Astrocyte (in vitro differentiated cells and primary cell): ENCODE measurements around the gene CNDP2. TPM values are rescaled to one million over a fixed set of nuclear protein-coding genes. Genes with fewer than 3 reads are reported as not detected.

Experiments
- DNase-seq: peaks from one replicate; pipeline ENCODE4 v3.0.0-alpha.2; 2010; ENCODE audit warnings: low read depth
- FAIRE-seq: peaks from 2 replicates; lab custom pipeline; 2011; peaks lifted over from hg19 to GRCh38; lab: Jason Lieb, UNC
- H2AFZ ChIP-seq: 2 replicates; pipeline ENCODE4 v1.6.0; 2012; ENCODE audit warnings: low read depth, low read length, inconsistent platforms
- H3K27ac ChIP-seq: 2 replicates; pipeline ENCODE4 v1.5.1; 2011; ENCODE audit warnings: low read depth, low read length, inconsistent platforms
- H3K27me3 ChIP-seq: 2 replicates; pipeline ENCODE4 v1.6.0; 2011; ENCODE audit warnings: low read length, inconsistent platforms; ENCODE audit not compliant: insufficient read depth
- H3K36me3 ChIP-seq: 2 replicates; pipeline ENCODE4 v1.5.1; 2011; ENCODE audit warnings: low read length, inconsistent platforms; ENCODE audit not compliant: insufficient read depth
- H3K4me1 ChIP-seq: 2 replicates; pipeline ENCODE4 v1.5.1; 2011; ENCODE audit warnings: low read length, inconsistent platforms; ENCODE audit not compliant: insufficient read depth
- H3K4me2 ChIP-seq: 2 replicates; pipeline ENCODE4 v1.6.0; 2012; ENCODE audit warnings: low read length, inconsistent platforms
- H3K4me3 ChIP-seq: 2 replicates; pipeline ENCODE4 v1.5.1; 2011; ENCODE audit warnings: low read depth, mild to moderate bottlenecking, low read length, inconsistent platforms; ENCODE audit not compliant: insufficient read depth
- H3K79me2 ChIP-seq: 2 replicates; pipeline ENCODE4 v1.6.0; 2012; ENCODE audit warnings: mild to moderate bottlenecking, low read length, inconsistent platforms; ENCODE audit not compliant: insufficient read depth
- H3K9ac ChIP-seq: 2 replicates; pipeline ENCODE4 v1.6.0; 2012; ENCODE audit warnings: mild to moderate bottlenecking, low read length, inconsistent platforms
- H3K9me3 ChIP-seq: 2 replicates; pipeline ENCODE4 v1.5.1; 2012; ENCODE audit warnings: low read depth, mild to moderate bottlenecking, low read length, inconsistent platforms; ENCODE audit not compliant: insufficient read depth
- H4K20me1 ChIP-seq: 2 replicates; pipeline ENCODE4 v1.6.0; 2012; ENCODE audit warnings: low read length, inconsistent platforms; ENCODE audit not compliant: insufficient read depth
- H3K27ac Mint-ChIP-seq: one replicate; pipeline ENCODE4 v1.8.0; 2021; ENCODE audit warnings: mild to moderate bottlenecking, mixed read lengths; ENCODE audit not compliant: unreplicated experiment
- H3K27me3 Mint-ChIP-seq: one replicate; pipeline ENCODE4 v1.8.0; 2021; ENCODE audit warnings: low read depth, mixed read lengths; ENCODE audit not compliant: unreplicated experiment
- H3K36me3 Mint-ChIP-seq: one replicate; pipeline ENCODE4 v1.8.0; 2021; ENCODE audit warnings: low read depth, mixed read lengths; ENCODE audit not compliant: unreplicated experiment
- H3K4me1 Mint-ChIP-seq: one replicate; pipeline ENCODE4 v1.8.0; 2021; ENCODE audit warnings: low read depth, mixed read lengths; ENCODE audit not compliant: unreplicated experiment
- H3K4me3 Mint-ChIP-seq: one replicate; pipeline ENCODE4 v1.8.0; 2021; ENCODE audit warnings: mild to moderate bottlenecking, moderate library complexity, mixed read lengths; ENCODE audit not compliant: unreplicated experiment
- H3K9me3 Mint-ChIP-seq: one replicate; pipeline ENCODE4 v1.8.0; 2021; ENCODE audit warnings: mild to moderate bottlenecking, mixed read lengths; ENCODE audit not compliant: unreplicated experiment
- CTCF ChIP-seq: IDR thresholded peaks from 2 replicates; pipeline ENCODE4 v1.5.1; 2011; ENCODE audit warnings: low read depth, mild to moderate bottlenecking, inconsistent platforms, low read length, moderate library complexity; ENCODE audit not compliant: insufficient read depth
- EZH2 ChIP-seq: IDR thresholded peaks from 2 replicates; pipeline ENCODE4 v1.6.1; 2012; ENCODE audit warnings: mild to moderate bottlenecking, low read length, inconsistent platforms; ENCODE audit not compliant: insufficient read depth
- total RNA-seq: library from RNA; stranded (reverse); gene quantifications from 2 replicates; pipeline ENCODE4 v1.2.1, GENCODE V29; 2021

Gene CNDP2
- total RNA-seq, 1 donor from 2014 or later: 149 TPM

GRCh38 chr18:74571895-74572680 is 75.9 kb downstream of the CNDP2 start:
- Mint-ChIP-seq H3K27ac (no peak overlapping the region), H3K27me3 (peaks cover 18% of the 10 kb centered on the region)

GRCh38 chr18:74573053-74573452 is 76.9 kb downstream of the CNDP2 start:
- Histone ChIP-seq H3K27me3 (no peaks in the 10 kb centered on the region), H3K79me2 (no peaks in the 10 kb centered on the region), H3K4me2 (no peak overlapping the region), H4K20me1 (no peaks in the 10 kb centered on the region), H3K9me3 (no peaks in the 10 kb centered on the region), H2AFZ (no peak overlapping the region), H3K4me1 (no peaks in the 10 kb centered on the region), H3K36me3 (no peaks in the 10 kb centered on the region), H3K4me3 (no peak overlapping the region), H3K9ac (no peak overlapping the region), H3K27ac (no peak overlapping the region)
- no peaks in the 10 kb centered on the region for H3K36me3 Mint-ChIP-seq
- FAIRE-seq: no peak
- H3K27ac Mint-ChIP-seq: no peak overlapping the region
- no peak for TF ChIP-seq EZH2
- TF ChIP-seq CTCF: no peak
- H3K9me3 Mint-ChIP-seq: peaks cover 11% of the 10 kb centered on the region
- H3K4me1 Mint-ChIP-seq: peaks cover 2% of the 10 kb centered on the region
- H3K27me3 Mint-ChIP-seq: peaks cover 14% of the 10 kb centered on the region
- no peak for DNase-seq
- H3K4me3 Mint-ChIP-seq: no peak overlapping the region

More at GRCh38 chr18:74571895-74572680, 75.9 kb downstream of the CNDP2 start:
- Histone ChIP-seq H3K4me2 (no peak overlapping the region), H3K9me3 (no peaks in the 10 kb centered on the region), H3K79me2 (no peaks in the 10 kb centered on the region), H4K20me1 (no peaks in the 10 kb centered on the region), H3K9ac (no peak overlapping the region), H3K4me1 (no peaks in the 10 kb centered on the region), H3K36me3 (no peaks in the 10 kb centered on the region), H2AFZ (no peak overlapping the region), H3K27ac (no peak overlapping the region), H3K27me3 (no peaks in the 10 kb centered on the region), H3K4me3 (no peak overlapping the region)
- no peaks in the 10 kb centered on the region for H3K4me1 Mint-ChIP-seq
- no peak for TF ChIP-seq EZH2
- no peak for TF ChIP-seq CTCF
- H3K4me3 Mint-ChIP-seq: no peak overlapping the region
- no peak for DNase-seq
- no peaks in the 10 kb centered on the region for H3K36me3 Mint-ChIP-seq
- no peak for FAIRE-seq
- H3K9me3 Mint-ChIP-seq: peaks cover 13% of the 10 kb centered on the region

Other genes with a start within 250 kb of the CNDP2 start
- gene CYB5A, start 204.4 kb upstream of the CNDP2 start, total RNA-seq: 39.5 and 45.7 TPM in 2 replicates
- gene C18orf63, start 180.5 kb upstream of the CNDP2 start, total RNA-seq: not detected in 2 replicates
- not detected in 2 replicates for gene DIPK1C, start 39.1 kb upstream of the CNDP2 start, total RNA-seq
- 0.31 TPM in 1 of 2 replicates, not detected in the other for gene CNDP1, start 38.1 kb downstream of the CNDP2 start, total RNA-seq
- gene ZNF407, start 101.5 kb downstream of the CNDP2 start, total RNA-seq: 11.7 and 13.8 TPM in 2 replicates